K562 (cell line): Measurements from ENCODE around the gene MYLK3. TPM values are rescaled to one million over a fixed set of nuclear protein-coding genes. Genes with fewer than 3 reads are reported as not detected.
A peak's percentile ranks its signal among the peaks of the same experiment; 100 is the strongest.

Experiments used
- ATF7 ChIP-seq: fragments of 450-650 bp; IDR thresholded peaks from 2 replicates; pipeline ENCODE4 v1.7.1; 2014; ENCODE audit warnings: mild to moderate bottlenecking, moderate library complexity
- CXXC5 ChIP-seq: fragments of 250-450 bp; sonication (Bioruptor Pico); IDR thresholded peaks from 2 replicates; pipeline ENCODE4 v1.8.0; 2022; ENCODE audit warnings: inconsistent platforms, mild to moderate bottlenecking, moderate library complexity
- DMBX1 ChIP-seq: fragments of 250-450 bp; sonication (Bioruptor Pico); IDR thresholded peaks from 2 replicates; pipeline ENCODE4 v1.8.0; 2022; ENCODE audit warnings: inconsistent platforms, mild to moderate bottlenecking, moderate library complexity, borderline replicate concordance
- ETV1 ChIP-seq: fragments of 450-650 bp; conservative IDR thresholded peaks from 2 replicates; pipeline ENCODE4 v1.6.1; 2016; ENCODE audit warnings: missing genetic modification characterization, control low read depth, low read depth, missing compliant biosample characterization
- LCOR ChIP-seq: sonication (generic); formaldehyde crosslinking; IDR thresholded peaks from 2 replicates; pipeline ENCODE4 v1.8.0; 2022; ENCODE audit warnings: mild to moderate bottlenecking, missing genetic modification reagents
- MAZ ChIP-seq, 2 experiments: fragments of 450-650 bp in 1 of 2; sonication (generic) in 1 of 2; formaldehyde crosslinking; IDR thresholded peaks in 1 of 2; conservative IDR thresholded peaks in 1 of 2; 2 replicates each; pipeline versions ENCODE4 v1.4.0 to v1.5.0; 2020; ENCODE audit warnings: mild to moderate bottlenecking in 1 of 2, missing genetic modification reagents in 1 of 2
- MCM7 ChIP-seq, 2 experiments: fragments of 450-650 bp; IDR thresholded peaks; 2 replicates each; pipeline ENCODE4 v1.6.1; 2016 to 2018
- MEF2D ChIP-seq: conservative IDR thresholded peaks from 2 replicates; pipeline ENCODE4 v1.6.1; 2016; ENCODE audit warnings: low read depth, missing genetic modification characterization, missing compliant biosample characterization
- SP1 ChIP-seq: sonication (generic); formaldehyde crosslinking; IDR thresholded peaks from 2 replicates; pipeline ENCODE4 v1.8.1; 2022; ENCODE audit warnings: mild to moderate bottlenecking, missing genetic modification reagents
- SUPT5H ChIP-seq: fragments of 450-650 bp; IDR thresholded peaks from 2 replicates; pipeline ENCODE4 v1.6.1; 2016
- TARDBP ChIP-seq: fragments of 450-650 bp; IDR thresholded peaks from 2 replicates; pipeline ENCODE4 v1.6.1; 2016
- ZNF311 ChIP-seq: fragments of 250-450 bp; sonication (Bioruptor Pico); IDR thresholded peaks from 2 replicates; pipeline ENCODE4 v1.4.0; 2020; ENCODE audit warnings: mild to moderate bottlenecking, moderate library complexity
- ZNF445 ChIP-seq: fragments of 250-450 bp; sonication (Bioruptor Pico); IDR thresholded peaks from 2 replicates; pipeline ENCODE4 v1.4.0; 2020; ENCODE audit warnings: low read depth, mild to moderate bottlenecking, moderate library complexity
- ZNF696 ChIP-seq: fragments of 250-450 bp; sonication (Bioruptor Pico); conservative IDR thresholded peaks from 2 replicates; pipeline ENCODE4 v1.4.0; 2020; ENCODE audit warnings: mild to moderate bottlenecking, moderate library complexity
- polyA plus RNA-seq, 8 experiments: library from polyadenylated mRNA; depleted of rRNA in 4 of 8; stranded (reverse) in 5 of 8; unstranded in 3 of 8; fragments of >200 nt; fragmentation: Nextera tagmentation in 2 of 8; fragmentation: Illumina TruSeq in 1 of 8; extraction: Ambion mirVana in 2 of 8; extraction: Trizol in 1 of 8; gene quantifications; 2 replicates each; pipeline versions ENCODE4 v1.2.1 to v1.2.3, GENCODE V29; 2011 to 2014; ENCODE audit warnings: inconsistent platforms in 1 of 8, missing spikeins in 1 of 8
- total RNA-seq, 7 experiments: library from RNA; depleted of rRNA in 6 of 7; stranded (reverse); fragments of >200 nt in 6 of 7; fragmentation: Illumina TruSeq in 2 of 7; extraction: Trizol in 2 of 7; gene quantifications; 2 replicates each; pipeline versions ENCODE4 v1.2.1 to v1.2.3, GENCODE V29; 2011 to 2021; ENCODE audit warnings: low replicate concordance in 1 of 7
- TF ChIP-seq, protein P1 (sequence below), 2 experiments: IDR thresholded peaks in 1 of 2; conservative IDR thresholded peaks in 1 of 2; 2 replicates each; pipeline ENCODE4 v1.6.1; 2016; ENCODE audit warnings: low read depth in 2 of 2, mild to moderate bottlenecking in 1 of 2, missing compliant biosample characterization in 1 of 2, missing genetic modification characterization in 1 of 2, moderate library complexity in 1 of 2
- TF ChIP-seq, protein P2 (sequence below): fragments of 450-650 bp; IDR thresholded peaks from 2 replicates; pipeline ENCODE4 v1.6.1; 2016; ENCODE audit warnings: borderline replicate concordance
- TF ChIP-seq, protein P3 (sequence below): fragments of 250-450 bp; sonication (Bioruptor Pico); IDR thresholded peaks from 2 replicates; pipeline ENCODE4 v1.4.0; 2020; ENCODE audit warnings: mild to moderate bottlenecking

MYLK3 gene
- total and polyA plus RNA-seq, 9 of the 15 experiments (the other 6 are each of a cell fraction or from before 2014, with no cell fraction given): 0.69 to 10.7 (median 4.7) TPM

DNA sequence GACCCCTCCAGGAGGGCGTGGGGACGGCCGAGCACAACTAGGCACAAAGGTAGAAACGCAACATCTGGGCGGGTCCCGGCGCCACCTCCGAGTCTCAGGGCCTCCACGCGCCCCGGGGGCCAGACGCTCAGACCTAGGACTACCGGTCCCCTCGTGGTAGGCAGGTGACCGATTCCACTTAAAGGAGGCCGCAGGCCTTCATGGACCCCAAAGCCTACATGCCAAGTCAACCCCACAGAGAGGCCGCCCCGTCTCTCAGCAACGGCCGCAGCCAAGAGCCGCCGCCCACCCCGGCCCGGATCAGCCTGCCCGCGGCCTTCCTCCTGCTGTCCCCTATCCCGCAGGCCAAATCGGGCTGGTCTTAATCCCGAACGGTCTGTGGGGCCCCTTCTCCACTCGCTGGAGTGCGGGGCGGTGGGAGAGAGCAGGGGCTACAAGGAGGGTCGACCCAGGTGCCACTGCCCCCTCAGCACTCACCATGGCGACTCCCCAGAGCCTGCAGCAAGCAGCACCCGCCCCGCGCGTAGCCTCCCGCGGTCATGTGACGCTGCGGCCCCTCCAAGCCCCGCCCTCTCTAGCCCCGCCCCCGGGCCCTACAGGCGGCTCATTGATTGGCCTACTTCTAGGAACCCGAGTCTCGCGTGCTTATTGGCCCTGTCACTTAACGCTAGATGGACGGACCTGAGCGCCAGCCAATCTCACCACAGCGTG lies 59.3 kb downstream of the MYLK3 start, which contains the start of gene VPS35 (continued):
- peak; percentile 71 to 74; a peak in 3 of 4 replicates for TF ChIP-seq MAZ (CRISPR knock-in tag; conservative IDR thresholded peaks at IDR 0.05 in 1 of 2, IDR thresholded peaks at IDR 0.05 in 1 of 2)
- no peak for TF ChIP-seq MEF2D (tag)
- no peak for TF ChIP-seq ZNF696 (CRISPR knock-in tag)
- peak; percentile 93; the same call in 1 of the 2 replicates for TF ChIP-seq SP1 (CRISPR knock-in tag)
- TF ChIP-seq DMBX1: 0 out of 2 replicates have a peak, but pooled peaks have one; percentile 10
- TF ChIP-seq, protein P1, sequence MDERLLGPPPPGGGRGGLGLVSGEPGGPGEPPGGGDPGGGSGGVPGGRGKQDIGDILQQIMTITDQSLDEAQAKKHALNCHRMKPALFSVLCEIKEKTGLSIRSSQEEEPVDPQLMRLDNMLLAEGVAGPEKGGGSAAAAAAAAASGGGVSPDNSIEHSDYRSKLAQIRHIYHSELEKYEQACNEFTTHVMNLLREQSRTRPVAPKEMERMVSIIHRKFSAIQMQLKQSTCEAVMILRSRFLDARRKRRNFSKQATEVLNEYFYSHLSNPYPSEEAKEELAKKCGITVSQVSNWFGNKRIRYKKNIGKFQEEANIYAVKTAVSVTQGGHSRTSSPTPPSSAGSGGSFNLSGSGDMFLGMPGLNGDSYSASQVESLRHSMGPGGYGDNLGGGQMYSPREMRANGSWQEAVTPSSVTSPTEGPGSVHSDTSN (CRISPR knock-in tag; IDR thresholded peaks at IDR 0.05; ENCODE audit: low read depth): peak; percentile 86
- TF ChIP-seq, protein P1 (tag; conservative IDR thresholded peaks at IDR 0.05; ENCODE audit: low read depth): peak; percentile 97
- no peak for TF ChIP-seq TARDBP
- 0 out of 2 replicates have a peak, but pooled peaks have one; percentile 38 for TF ChIP-seq ATF7
- TF ChIP-seq ZNF311 (CRISPR knock-in tag): no peak
- peak; percentile 60 for TF ChIP-seq SUPT5H
- TF ChIP-seq, protein P2, sequence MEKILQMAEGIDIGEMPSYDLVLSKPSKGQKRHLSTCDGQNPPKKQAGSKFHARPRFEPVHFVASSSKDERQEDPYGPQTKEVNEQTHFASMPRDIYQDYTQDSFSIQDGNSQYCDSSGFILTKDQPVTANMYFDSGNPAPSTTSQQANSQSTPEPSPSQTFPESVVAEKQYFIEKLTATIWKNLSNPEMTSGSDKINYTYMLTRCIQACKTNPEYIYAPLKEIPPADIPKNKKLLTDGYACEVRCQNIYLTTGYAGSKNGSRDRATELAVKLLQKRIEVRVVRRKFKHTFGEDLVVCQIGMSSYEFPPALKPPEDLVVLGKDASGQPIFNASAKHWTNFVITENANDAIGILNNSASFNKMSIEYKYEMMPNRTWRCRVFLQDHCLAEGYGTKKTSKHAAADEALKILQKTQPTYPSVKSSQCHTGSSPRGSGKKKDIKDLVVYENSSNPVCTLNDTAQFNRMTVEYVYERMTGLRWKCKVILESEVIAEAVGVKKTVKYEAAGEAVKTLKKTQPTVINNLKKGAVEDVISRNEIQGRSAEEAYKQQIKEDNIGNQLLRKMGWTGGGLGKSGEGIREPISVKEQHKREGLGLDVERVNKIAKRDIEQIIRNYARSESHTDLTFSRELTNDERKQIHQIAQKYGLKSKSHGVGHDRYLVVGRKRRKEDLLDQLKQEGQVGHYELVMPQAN: peak; percentile 94
- TF ChIP-seq ETV1: no peak
- no peak for TF ChIP-seq ZNF445 (CRISPR knock-in tag)
- TF ChIP-seq, protein P3, sequence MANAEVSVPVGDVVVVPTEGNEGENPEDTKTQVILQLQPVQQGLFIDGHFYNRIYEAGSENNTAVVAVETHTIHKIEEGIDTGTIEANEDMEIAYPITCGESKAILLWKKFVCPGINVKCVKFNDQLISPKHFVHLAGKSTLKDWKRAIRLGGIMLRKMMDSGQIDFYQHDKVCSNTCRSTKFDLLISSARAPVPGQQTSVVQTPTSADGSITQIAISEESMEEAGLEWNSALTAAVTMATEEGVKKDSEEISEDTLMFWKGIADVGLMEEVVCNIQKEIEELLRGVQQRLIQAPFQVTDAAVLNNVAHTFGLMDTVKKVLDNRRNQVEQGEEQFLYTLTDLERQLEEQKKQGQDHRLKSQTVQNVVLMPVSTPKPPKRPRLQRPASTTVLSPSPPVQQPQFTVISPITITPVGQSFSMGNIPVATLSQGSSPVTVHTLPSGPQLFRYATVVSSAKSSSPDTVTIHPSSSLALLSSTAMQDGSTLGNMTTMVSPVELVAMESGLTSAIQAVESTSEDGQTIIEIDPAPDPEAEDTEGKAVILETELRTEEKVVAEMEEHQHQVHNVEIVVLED: peak; percentile 43; the same call in 1 of the 2 replicates
- TF ChIP-seq LCOR (CRISPR knock-in tag): 0 out of 2 replicates have a peak, but pooled peaks have one; percentile 12
- no peak for TF ChIP-seq MCM7 (IDR thresholded peaks at IDR 0.05)
- peak; percentile 94 for TF ChIP-seq CXXC5
